HCT116 (cell line): Measurements from ENCODE around the gene TYROBP.

ENCODE experiments used
- CEBPB ChIP-seq: IDR thresholded peaks from 2 replicates; pipeline ENCODE4 v1.6.1; 2012; ENCODE audit warnings: low read depth
- EZH2 ChIP-seq: fragments of 200-600 bp; sonication (generic); IDR thresholded peaks from 2 replicates; pipeline ENCODE4 v1.6.1; 2017; ENCODE audit warnings: antibody characterized with exemption, mixed run types
- EZH2phosphoT487 ChIP-seq: fragments of 200-600 bp; IDR thresholded peaks from 2 replicates; pipeline ENCODE4 v1.6.1; 2018; ENCODE audit warnings: antibody characterized with exemption, borderline replicate concordance
- POLR2A ChIP-seq: IDR thresholded peaks from 2 replicates; pipeline ENCODE4 v1.7.0; 2011; ENCODE audit warnings: borderline replicate concordance; ENCODE audit not compliant: insufficient read depth, insufficient read length; ENCODE audit errors: extremely low read depth

DNA sequence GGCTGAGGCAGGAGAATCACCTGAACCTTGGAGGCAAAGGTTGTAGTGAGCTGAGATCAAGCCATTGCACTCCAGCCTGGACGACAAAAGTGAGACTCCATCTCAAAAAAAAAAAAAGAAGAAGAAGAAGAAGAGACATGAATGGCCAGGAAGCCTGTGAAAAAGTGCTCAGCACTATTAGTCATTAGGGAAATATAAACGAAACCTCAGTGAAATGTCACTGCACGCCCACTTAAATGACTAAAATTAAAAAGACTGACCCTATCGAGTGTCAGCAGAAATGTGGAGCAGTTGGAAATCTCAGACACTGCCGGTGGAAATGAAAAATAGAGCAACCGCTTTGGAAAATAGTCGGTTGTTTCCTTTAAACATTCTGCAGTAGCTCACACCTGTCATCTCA is 5.5 kb upstream of the TYROBP start:
- TF ChIP-seq POLR2A = no peak
- no peak for TF ChIP-seq CEBPB
- no peak for TF ChIP-seq EZH2
- TF ChIP-seq EZH2phosphoT487 = no peak
